Stimulated activated CD8-positive, alpha-beta memory T cell treated with anti-CD3 and anti-CD28 coated beads, Interleukin-15, amount 100 ng/mL, for 4 hours (primary cell): ENCODE measurements around the gene BOK.
A peak's percentile ranks its signal among the peaks of the same experiment; 100 is the strongest.

Experiments used
- DNase-seq, 2 donors: peaks; one replicate each; pipeline ENCODE4 v3.0.0-alpha.2; 2020; ENCODE audit warnings: low read depth in 2 of 2

Gene BOK

DNA sequence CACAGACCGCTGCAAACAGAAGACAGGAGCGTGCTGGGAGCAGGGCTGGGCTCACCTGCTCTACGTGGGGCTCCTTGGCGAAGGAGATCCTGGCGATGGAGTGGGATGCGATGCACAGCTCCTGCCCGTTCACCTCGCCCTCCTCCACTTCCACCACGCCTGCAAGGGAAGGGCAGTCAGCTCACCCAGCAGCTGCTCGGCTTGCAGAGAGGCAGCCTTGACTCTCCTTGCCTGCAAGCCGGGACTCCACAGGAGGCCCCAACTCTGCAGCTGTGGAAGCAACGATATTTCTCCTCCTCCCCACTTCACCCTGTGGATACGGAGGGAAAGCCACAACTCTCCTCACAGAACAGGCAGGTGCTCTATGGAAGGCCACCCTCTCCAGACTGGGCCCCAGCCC, 43.3 kb downstream of the BOK start:
- no peak for DNase-seq

DNA sequence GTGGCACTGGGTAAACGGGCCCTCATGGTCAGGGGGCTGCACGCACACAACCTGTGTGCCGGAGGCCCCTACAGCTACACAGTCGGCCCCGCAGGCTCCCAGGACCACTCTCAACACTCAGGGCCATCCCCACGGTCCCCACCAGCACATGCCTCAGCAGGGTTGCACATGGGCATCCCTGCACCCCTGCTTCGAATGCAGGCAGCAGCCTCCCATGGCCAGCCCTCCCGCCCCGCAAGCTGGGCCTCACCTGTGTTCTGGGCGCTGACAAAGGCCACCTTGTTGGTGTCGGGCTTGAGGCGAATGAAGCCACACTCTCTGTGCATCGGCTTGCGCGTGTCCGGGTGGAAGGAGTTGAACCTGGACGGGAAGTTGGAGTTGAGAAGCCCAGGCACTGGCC, 44.2 kb downstream of the BOK start:
- no peak for DNase-seq

DNA sequence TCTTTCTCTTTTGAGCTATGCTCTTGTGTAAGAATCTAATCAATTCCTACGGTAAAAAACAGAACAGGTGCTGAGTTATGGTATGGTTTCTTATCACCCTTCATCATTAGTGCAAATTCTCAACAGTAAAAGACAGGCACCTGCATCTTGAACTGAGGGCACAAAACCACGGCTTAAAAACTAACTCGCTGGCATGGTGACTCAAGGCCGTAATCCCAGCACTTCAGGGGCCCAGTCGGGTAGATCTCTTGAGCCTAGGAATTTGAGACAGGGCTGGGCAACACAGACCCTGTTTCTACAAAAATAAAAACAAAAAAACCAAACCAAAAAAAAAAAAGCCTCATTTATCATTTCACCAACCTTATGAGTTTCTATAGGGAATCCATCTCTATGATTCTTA, 45.1 kb downstream of the BOK start:
- no peak for DNase-seq

DNA sequence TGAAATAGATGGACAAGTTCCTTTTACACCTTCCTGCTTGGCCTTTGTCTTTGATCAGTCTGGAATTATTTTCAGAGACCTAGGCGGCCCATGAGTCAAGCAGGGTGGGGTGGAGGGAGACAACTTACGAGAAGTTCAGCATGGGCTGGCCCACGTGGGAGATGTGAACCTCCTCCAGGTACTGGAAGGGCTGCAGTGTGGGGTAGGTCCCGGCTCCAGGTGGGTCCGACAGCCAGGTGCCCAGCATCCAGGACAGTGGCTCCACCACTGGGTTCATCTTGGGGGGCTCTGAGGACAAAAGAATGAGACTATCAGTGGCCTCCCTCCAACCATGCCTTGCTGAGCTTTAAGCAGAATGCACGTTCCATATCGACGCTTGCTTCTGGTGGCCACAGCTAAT, 47.6 kb downstream of the BOK start:
- DNase-seq: no peak

DNA sequence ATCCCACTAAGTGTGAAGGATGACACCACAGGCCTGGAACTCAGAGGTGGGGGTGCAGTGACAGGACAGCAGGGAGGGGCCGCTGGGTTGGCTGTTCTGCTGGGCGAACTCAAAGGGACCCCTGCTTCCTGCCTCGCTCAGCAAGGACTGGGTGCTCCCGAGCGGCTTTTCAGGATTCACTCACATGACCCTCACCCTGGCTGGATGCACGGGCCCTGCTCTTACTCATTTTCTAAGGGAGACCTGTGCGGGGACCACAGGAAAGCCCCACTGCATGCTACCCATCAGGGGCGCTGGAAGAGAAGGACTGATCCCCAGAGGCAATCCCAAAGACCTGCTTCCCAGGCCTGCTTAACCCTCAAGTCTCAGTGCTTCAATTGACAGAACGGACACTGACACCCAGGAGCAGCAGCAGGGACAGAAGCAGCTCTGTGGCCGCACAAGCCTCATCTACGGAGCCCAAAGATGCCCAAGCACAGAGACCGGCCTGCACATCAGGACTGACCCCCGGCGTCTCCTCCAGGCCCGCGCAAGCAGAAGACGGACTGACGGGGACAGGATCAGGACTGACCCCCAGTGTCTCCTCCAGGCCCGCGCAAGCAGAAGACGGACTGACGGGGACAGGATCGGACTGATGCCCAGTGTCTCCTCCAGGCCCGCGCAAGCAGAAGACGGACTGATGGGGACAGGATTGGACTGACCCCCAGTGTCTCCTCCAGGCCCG, 48.8 kb downstream of the BOK start:
- DNase-seq: no peak

DNA sequence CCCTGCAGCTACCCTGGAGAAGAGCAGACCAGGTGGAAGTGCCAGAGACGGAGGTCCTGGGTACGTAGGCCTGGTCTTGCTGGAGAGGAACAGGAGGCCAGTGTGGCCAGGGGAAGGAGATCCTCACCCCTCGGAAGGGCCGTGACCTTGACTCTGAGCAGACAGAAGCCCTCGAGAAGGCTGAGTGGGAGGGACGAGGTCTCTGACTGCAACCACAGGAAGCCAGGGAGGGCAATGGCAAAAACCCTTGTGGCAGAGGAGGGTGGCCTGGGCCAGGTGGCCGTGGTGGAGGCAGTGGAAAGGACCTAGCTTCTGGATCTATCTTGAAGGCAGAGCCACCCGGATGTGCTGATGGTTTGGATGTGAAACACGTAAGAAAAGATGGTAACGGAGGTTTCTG, 50.3 kb downstream of the BOK start:
- DNase-seq: no peak

DNA sequence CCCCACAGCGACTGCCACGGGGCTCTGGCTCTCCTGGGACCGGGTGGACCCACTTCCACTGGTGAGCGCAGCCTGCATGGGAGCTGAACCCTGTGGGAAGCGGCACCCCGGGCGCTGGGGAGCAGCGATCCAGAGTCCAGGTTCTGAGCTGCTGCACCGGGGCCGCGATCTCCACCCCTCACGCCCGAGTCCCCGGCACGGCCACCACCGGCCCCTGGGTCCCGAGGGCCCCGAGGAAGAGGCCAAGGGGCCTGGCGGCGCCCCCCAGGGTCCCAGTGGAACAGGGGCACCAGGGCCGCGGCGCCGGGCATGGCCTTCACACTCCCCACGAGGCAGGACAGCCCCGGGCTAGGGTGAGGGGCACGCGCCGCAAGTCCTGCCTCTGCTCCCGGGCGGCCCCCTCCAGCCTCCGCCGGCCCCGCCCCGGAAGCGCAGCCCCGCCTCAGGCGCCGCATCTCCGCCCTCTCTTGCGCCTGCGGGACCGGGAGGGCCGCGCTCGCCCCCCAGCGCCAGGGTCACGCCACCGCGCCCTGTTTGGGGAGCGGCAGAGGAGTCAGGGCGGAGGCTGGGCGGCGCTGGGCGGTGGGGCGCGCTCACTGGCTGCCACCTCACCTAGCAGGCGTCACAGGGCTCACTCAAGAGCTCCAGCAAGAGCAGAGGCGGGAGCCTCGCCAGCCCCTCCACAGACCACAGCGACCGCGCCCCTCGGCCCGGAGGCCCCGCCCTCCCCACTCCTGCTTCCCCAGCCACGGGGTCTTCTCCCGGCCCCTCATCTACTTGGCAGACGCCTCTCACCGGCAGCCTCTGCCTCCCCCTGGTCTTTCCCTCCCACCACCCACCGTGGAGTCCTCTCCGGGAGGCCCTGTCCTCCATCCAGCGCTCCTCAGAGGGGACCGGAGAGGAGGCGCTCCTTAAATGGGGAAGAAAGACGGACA, 51.6 kb downstream of the BOK start:
- peak; percentile 83 to 84 for DNase-seq

DNA sequence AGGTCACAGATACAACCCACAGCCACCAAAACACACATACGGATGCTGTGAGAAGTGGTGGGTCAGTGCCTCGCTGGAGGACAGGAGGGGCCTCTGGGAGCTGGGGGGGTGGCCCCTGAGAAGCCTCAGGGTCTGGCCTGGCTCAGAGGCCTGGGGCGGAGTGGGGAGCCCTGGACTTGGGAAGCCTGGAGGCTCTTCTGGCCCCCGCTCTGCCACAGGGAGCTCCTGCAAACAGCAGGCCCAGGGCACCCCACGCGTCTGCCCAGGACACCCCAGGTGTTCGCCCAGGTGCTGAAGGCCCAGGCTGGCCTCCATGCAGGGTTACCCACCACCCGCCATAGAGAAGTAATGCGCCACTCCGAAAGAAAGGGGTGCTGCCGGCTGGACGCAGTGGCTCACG, 52.5 kb downstream of the BOK start:
- no peak for DNase-seq

DNA sequence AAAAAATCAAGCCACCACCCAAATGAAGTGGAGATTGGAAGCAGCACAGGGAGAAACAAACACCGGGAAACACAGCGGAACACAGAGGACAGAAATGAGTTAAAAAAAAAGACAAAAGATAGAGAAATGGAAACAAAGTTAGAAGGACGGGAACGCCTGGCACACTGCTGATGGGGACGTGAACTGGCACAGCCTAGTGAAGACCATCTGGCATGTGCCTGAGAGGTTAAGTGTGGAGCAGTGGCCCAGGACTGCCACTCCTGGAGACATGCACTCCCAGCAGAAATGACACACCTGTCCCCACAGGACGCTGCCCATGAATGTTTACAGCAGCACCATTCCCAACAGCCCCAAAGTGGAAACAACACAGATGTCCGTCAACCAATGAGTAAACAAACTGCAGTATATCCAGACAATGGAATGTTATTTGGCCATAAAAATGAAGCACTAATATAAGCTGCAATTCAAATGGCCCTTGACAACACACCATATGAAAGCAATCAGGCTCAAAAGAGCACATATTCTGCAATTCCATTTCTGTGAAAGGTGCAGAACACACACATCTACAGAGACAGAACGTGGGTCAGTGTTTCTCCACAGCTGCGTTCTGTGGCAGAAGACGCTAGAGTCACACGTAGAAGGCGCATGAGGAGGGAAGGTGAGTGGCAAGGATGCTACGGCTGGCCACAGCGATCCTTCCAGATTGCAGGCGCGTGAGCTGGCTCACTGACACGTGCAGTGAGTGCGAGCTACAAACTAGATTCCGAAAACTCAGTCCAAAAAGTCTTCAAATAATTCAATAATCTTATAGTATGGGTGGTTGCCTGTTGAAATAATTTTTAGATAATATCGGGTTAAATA, 53.8 kb downstream of the BOK start:
- DNase-seq: no peak

DNA sequence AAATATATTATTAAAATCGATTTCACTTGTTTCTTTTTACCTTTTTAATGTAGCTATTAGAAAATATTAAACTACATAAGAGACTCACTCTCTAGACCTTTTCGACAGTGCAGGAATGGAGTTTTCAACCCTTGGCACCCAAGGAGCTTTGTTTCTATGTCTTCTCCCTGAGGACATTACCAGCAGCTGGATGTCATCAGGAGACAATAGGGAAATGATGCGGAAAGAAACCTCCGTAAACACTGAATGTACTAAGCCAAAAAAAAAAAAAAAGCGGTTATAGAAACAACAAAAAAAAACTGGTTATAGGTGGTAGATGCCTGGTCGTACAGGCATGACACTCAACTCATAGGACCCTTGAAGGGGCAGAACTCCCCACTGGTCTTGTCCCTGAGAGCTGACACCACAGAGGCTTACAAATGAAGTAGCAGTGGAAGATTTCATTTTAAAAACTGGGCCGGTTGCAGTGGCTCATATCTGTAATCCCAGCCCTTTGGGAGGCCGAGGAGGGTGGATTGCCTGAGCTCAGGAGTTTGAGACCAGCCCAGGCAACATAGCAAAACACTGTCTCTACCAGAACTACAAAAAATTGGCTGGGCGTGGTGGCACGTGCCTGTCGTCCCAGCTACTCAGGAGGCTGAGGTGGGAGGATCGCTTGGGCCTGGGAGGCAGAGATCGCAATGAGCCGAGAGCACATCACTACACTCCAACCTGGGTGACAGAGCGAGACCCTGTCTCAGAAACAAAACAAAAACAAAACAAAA, 54.7 kb downstream of the BOK start:
- DNase-seq: no peak

DNA sequence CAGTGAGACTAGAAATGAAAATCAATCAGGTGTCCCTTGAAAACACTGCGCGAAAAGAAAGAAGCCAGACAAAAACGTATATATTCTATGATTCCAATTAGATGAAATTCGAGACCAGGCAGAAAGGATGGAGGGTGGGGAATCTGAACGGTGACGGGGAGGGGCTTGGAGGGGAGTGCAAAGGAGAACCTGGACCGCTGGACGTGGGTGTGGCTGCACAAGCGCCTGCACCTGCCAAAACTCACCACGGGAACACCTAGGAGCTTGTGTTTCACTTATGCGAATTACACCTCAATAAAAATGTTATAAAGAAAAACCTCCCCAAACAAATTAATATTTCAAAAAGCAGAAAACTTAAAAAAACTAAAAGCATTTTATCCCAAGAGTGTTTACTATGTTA, 56.5 kb downstream of the BOK start:
- DNase-seq: no peak

DNA sequence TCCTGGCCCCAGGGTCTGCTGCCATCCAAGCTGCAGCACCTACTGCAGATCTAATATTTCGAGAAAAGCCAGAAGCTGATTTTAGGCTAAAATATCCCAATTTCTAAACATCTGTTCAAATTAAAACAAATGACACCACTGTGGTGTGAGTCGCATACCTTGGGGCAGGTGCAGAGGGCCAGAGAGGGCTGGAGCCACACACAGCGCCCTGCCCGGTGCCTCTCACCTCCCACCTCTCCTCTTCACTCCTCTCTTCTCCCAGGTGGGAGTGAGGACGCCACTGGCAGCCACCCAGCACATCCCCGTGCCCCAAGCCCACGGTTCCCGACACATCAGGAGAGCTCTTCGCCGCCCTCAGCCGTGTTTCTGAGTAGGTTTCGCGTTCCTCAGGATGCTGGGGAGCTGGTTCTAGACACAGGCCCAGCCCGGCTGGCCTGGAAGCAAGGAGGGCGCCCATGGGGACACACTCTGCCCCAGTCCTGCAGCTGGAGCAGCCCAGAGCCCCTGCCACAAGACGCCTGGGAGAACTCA, 57.0 kb downstream of the BOK start:
- DNase-seq: no peak

DNA sequence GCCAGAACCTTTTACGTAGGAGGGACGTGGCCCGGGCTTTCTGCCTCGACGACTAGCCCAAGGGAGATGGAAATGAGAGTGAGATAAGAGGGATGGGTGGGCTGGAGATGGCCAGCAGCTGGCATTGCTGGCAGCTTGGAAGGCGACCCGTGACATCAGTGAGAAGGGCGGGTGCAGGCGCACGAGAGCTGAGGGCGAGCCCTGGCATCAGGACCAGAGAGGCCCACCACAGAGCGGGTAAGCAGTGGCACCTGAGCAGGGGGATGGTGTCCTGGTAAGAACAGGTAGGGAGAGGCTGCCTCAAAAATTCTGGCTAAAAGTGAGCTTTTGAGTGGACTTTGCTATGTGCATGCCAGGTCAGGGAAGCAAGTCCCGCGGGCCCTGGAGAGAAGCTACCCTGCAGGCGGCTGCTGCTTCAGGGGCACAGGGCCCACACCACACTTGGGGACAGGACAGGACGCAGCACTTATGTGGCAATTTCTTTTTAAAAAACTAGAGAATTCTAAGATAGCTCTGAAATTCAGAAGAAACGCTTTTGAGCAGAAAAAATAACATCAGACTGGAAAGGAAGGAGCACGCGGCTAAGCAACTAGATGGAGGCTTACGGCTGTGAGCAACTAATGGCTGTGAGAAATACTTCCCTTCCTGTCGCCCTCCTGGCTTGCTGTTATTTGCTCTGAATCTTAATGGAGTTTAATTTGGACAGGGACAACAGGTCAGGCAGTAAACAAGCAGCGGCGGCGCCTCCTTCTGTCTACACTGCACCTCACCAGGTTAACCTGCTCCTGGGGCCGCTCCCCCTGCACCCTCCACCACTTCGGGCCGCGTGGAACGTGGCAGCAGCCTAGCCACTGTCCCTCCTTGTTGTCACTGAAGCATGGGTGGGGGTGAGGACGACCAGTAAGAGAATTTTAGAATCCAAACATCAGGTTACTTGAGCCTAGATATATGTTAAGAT, 57.9 kb downstream of the BOK start:
- DNase-seq: no peak

DNA sequence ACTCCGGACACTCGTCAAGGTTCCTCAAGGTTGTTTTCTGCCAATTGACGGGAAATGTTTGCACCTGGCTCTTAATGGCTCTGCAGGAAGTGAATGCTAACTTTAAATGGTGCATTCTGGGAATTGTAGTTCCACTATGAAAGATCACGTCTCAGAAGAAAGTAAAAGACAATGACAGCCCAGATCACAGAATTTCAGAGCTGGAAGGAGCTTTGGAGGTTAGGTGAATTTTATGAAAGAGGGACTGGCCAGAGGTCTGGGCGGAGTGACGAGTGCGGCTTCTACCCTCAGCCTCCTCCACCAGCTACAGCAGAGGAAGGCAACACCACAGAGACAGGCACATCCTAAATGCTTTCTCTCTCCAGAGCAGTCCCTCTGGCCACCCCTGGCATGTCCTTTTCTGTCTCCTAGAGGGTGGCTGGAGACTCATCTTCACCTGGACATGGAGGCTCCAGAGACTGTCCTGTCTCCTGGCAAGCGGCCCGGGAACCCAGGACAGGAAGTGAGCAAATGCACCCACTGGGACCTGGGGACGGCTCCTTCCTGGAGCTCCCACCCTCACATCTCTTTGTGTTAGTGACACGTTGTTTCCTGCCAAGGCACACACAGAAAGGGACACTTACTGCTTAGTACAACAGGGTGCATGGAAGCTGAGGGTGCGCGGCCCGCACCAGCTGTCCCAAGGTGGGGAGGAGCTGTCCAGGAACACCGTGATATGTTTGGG, 59.0 kb downstream of the BOK start:
- DNase-seq: no peak

DNA sequence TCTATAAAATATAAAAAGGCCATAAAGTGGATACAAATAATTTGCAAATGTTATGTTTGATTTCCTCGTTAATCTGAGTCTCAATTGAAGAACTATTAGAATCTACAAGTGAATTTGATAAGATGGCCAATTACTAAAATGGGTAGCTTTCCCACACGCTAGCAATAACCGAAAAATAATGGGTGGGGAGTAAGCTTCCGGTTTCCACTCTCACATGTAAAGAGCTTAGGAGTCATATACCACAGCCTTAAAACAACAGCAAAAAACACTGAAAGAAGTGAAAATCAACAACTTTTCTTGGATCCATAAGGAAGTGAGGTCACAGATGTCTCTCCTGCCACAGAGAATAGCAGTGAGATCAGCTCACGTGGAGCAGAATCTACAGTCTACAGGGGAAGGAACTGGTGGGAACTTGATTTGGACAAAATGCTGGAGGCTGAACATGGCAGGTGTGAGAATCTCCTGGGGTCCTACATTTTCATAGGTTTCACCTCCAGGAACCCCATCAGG, 59.8 kb downstream of the BOK start:
- no peak for DNase-seq

DNA sequence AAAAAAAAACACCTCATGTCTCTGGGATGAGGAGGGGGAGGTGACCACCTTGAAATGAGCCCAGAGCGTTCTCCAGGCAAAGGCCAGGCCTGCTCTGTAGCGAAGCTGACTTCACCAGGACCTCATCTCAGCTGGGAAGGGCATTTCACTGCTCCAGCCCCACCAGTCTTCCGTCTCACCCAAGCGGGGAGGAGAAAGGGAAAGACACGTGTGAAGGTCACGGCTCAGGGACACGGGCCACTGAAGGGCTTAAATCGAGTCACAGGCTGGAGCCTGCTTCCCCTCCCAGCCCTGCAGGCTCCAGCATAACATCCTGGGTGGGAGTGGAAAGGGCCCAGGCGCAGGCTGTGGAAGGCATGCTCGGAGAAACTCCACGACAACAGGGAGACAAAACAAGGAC, 60.3 kb downstream of the BOK start:
- no peak for DNase-seq

DNA sequence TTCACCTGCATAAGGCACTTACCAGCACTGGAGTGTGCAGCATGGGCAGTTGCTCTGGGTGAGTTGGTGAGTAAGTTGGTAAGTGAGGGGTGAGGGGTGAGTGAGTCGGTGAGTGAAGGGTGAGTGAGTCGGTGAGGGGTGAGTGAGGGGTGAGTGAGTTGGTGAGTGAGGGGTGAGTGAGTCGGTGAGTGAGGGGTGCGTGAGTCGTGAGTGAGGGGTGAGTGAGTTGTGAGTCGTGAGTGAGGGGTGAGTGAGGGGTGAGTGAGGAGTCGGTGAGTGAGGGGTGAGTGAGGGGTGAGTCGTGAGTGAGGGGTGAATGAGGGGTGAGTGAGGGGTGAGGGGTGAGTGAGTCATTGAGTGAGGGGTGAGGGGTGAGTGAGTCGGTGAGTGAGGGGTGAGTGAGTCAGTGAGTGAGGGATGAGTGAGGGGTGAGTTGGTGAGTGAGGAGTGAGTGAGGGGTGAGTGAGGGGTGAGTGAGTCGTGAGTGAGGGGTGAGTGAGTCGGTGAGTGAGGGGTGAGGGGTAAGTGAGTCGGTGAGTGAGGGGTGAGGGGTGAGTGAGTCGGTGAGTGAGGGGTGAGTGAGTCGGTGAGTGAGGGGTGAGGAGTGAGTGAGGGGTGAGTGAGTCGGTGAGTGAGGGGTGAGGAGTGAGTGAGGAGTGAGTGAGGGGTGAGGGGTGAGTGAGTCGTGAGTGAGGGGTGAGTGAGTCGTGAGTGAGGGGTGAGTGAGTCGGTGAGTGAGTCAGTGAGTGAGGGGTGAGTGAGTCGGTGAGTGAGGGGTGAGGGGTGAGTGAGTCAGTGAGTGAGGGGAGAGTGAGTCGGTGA, 61.3 kb downstream of the BOK start:
- DNase-seq: no peak

DNA sequence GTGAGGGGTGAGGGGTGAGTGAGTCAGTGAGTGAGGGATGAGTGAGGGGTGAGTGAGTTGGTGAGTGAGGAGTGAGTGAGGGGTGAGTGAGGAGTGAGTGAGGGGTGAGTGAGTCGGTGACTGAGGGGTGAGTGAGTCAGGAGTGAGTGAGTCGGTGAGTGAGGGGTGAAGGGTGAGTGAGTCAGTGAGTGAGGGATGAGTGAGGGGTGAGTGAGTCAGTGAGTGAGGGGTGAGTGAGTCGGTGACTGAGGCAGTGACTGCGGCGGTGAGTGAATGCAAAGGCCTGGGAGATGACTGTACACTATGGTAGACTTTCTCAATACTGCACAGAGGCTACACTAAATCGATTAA, 61.8 kb downstream of the BOK start:
- DNase-seq: peak in 1 of 2 donors; percentile 40
